ENCODE data around the gene IGLL1. TPM values are rescaled to one million over a fixed set of nuclear protein-coding genes. Genes with fewer than 3 reads are reported as not detected.

Gene IGLL1
- total RNA-seq, 1 donor from 2014 or later: not detected

GRCh38 chr22:23529166-23530103 lies 50.7 kb downstream of the IGLL1 start:
- H4K20me1 ChIP-seq (ENCODE audit: insufficient read depth, low read length): no peaks in the 10 kb centered on the region
- DNase-seq (ENCODE audit: low read depth) (no peak), FAIRE-seq (no peak)
- Mint-ChIP-seq H3K27me3 (ENCODE audit: low read depth, unreplicated experiment) (peaks cover 34% of the 10 kb centered on the region), H3K4me3 (ENCODE audit: unreplicated experiment) (no peak overlapping the region), H3K4me1 (ENCODE audit: low read depth, unreplicated experiment) (no peaks in the 10 kb centered on the region), H3K9me3 (ENCODE audit: unreplicated experiment) (no peaks in the 10 kb centered on the region), H3K36me3 (ENCODE audit: low read depth, unreplicated experiment) (no peaks in the 10 kb centered on the region), H3K27ac (ENCODE audit: unreplicated experiment) (no peak overlapping the region)
- H3K4me3 ChIP-seq (ENCODE audit: insufficient read depth, low read depth, low read length): no peak overlapping the region
- TF ChIP-seq EZH2 (IDR thresholded peaks at IDR 0.05; ENCODE audit: insufficient read depth, low read length) (no peak), CTCF (IDR thresholded peaks at IDR 0.05; ENCODE audit: insufficient read depth, low read depth, low read length) (no peak)
- H3K27ac ChIP-seq (ENCODE audit: low read depth, low read length): no peak overlapping the region
- no peak overlapping the region for H3K4me2 ChIP-seq (ENCODE audit: low read length)
- no peak overlapping the region for H2AFZ ChIP-seq (ENCODE audit: low read depth, low read length)
- no peaks in the 10 kb centered on the region for H3K79me2 ChIP-seq (ENCODE audit: insufficient read depth, low read length)
- no peaks in the 10 kb centered on the region for H3K27me3 ChIP-seq (ENCODE audit: insufficient read depth, low read length)
- H3K9ac ChIP-seq (ENCODE audit: low read length): no peak overlapping the region
- no peaks in the 10 kb centered on the region for H3K9me3 ChIP-seq (ENCODE audit: insufficient read depth, low read depth, low read length)
- no peaks in the 10 kb centered on the region for H3K4me1 ChIP-seq (ENCODE audit: insufficient read depth, low read length)
- no peaks in the 10 kb centered on the region for H3K36me3 ChIP-seq (ENCODE audit: insufficient read depth, low read length)

- TF ChIP-seq EZH2 (IDR thresholded peaks at IDR 0.05; ENCODE audit: insufficient read depth, low read length) (no peak), CTCF (IDR thresholded peaks at IDR 0.05; ENCODE audit: insufficient read depth, low read depth, low read length) (no peak)
- Histone ChIP-seq H3K9ac (ENCODE audit: low read length) (no peak overlapping the region), H4K20me1 (ENCODE audit: insufficient read depth, low read length) (no peaks in the 10 kb centered on the region), H3K79me2 (ENCODE audit: insufficient read depth, low read length) (no peaks in the 10 kb centered on the region), H3K9me3 (ENCODE audit: insufficient read depth, low read depth, low read length) (no peaks in the 10 kb centered on the region), H3K36me3 (ENCODE audit: insufficient read depth, low read length) (no peaks in the 10 kb centered on the region), H3K4me1 (ENCODE audit: insufficient read depth, low read length) (no peaks in the 10 kb centered on the region), H3K4me3 (ENCODE audit: insufficient read depth, low read depth, low read length) (no peak overlapping the region), H3K27me3 (ENCODE audit: insufficient read depth, low read length) (no peaks in the 10 kb centered on the region), H3K27ac (ENCODE audit: low read depth, low read length) (no peak overlapping the region), H2AFZ (ENCODE audit: low read depth, low read length) (no peak overlapping the region), H3K4me2 (ENCODE audit: low read length) (no peak overlapping the region)
- H3K4me1 Mint-ChIP-seq (ENCODE audit: low read depth, unreplicated experiment): no peaks in the 10 kb centered on the region
- FAIRE-seq (no peak), DNase-seq (ENCODE audit: low read depth) (no peak)
- H3K4me3 Mint-ChIP-seq (ENCODE audit: unreplicated experiment): no peak overlapping the region
- no peaks in the 10 kb centered on the region for H3K36me3 Mint-ChIP-seq (ENCODE audit: low read depth, unreplicated experiment)
- H3K9me3 Mint-ChIP-seq (ENCODE audit: unreplicated experiment): no peaks in the 10 kb centered on the region
- peaks cover 33% of the 10 kb centered on the region for H3K27me3 Mint-ChIP-seq (ENCODE audit: low read depth, unreplicated experiment)
- H3K27ac Mint-ChIP-seq (ENCODE audit: unreplicated experiment): no peak overlapping the region
Observed at GRCh38 chr22:23527971-23528740, 51.9 kb downstream of the IGLL1 start.
